ENCODE data around the gene FAM216B. TPM values are rescaled to one million over a fixed set of nuclear protein-coding genes. Genes with fewer than 3 reads are reported as not detected.

FAM216B gene
- total RNA-seq, 1 experiment from 2014 or later = not detected

DNA sequence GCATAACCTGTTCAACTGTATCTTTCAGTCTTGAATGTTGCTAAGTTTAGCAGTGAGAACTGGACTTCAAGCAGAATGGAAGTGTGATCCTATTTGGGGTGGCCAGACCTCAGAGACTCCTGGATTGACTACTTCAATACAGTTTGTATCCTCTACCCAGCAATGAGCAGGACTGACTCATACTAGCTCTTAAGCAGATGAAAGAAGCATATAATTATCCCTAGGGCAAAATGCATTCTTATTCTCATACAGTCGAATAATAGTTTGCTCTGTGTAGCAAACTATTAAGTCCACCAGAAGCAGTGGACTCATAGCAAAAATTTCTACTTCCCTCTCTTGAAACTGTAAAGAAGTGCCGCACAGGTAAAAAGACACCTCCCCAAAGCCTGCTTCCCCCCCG is 46.4 kb upstream of the FAM216B start:
- Histone ChIP-seq H3K9me3 (ENCODE audit: low read depth, low read length, poor library complexity, severe bottlenecking) (no peaks in the 10 kb centered on the region), H3K4me1 (ENCODE audit: insufficient read depth, low read length, poor library complexity, severe bottlenecking) (no peaks in the 10 kb centered on the region), H3K27ac (ENCODE audit: low read depth, low read length, poor library complexity, severe bottlenecking) (no peak overlapping the region), H3K4me3 (ENCODE audit: low read depth, low read length, poor library complexity, severe bottlenecking) (no peak overlapping the region), H3K27me3 (replicated peaks; ENCODE audit: insufficient read depth, low read depth, low read length, poor library complexity) (no peaks in the 10 kb centered on the region), H3K36me3 (ENCODE audit: insufficient read depth, low read length, poor library complexity, severe bottlenecking) (no peaks in the 10 kb centered on the region)
- CTCF ChIA-PET = no interaction called here
- intact Hi-C loops (cut with micrococcal nuclease; ENCODE audit: unreplicated experiment) = no loop called here
- no peak for TF ChIP-seq EZH2 (IDR thresholded peaks at IDR 0.05; ENCODE audit: borderline replicate concordance, low read depth, low read length, poor library complexity, severe bottlenecking)
- TF ChIP-seq, protein P1, sequence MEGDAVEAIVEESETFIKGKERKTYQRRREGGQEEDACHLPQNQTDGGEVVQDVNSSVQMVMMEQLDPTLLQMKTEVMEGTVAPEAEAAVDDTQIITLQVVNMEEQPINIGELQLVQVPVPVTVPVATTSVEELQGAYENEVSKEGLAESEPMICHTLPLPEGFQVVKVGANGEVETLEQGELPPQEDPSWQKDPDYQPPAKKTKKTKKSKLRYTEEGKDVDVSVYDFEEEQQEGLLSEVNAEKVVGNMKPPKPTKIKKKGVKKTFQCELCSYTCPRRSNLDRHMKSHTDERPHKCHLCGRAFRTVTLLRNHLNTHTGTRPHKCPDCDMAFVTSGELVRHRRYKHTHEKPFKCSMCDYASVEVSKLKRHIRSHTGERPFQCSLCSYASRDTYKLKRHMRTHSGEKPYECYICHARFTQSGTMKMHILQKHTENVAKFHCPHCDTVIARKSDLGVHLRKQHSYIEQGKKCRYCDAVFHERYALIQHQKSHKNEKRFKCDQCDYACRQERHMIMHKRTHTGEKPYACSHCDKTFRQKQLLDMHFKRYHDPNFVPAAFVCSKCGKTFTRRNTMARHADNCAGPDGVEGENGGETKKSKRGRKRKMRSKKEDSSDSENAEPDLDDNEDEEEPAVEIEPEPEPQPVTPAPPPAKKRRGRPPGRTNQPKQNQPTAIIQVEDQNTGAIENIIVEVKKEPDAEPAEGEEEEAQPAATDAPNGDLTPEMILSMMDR (conservative IDR thresholded peaks at IDR 0.05; ENCODE audit: low read depth, low read length) = no peak
- POLR2A ChIA-PET (ENCODE audit: low non-redundant PET) = no interaction called here
- no peak for DNase-seq (ENCODE audit: low spot score)
- no TSS peak for BruUV-seq (replicated peaks)

GRCh38 chr13:42740753-42741152 is 40.6 kb upstream of the FAM216B start:
- CTCF ChIA-PET = no interaction called here
- TF ChIP-seq, protein P1 (conservative IDR thresholded peaks at IDR 0.05; ENCODE audit: low read depth, low read length) = no peak
- TF ChIP-seq EZH2 (IDR thresholded peaks at IDR 0.05; ENCODE audit: borderline replicate concordance, low read depth, low read length, poor library complexity, severe bottlenecking) = no peak
- no peaks in the 10 kb centered on the region for H3K27me3 ChIP-seq (replicated peaks; ENCODE audit: insufficient read depth, low read depth, low read length, poor library complexity)

DNA sequence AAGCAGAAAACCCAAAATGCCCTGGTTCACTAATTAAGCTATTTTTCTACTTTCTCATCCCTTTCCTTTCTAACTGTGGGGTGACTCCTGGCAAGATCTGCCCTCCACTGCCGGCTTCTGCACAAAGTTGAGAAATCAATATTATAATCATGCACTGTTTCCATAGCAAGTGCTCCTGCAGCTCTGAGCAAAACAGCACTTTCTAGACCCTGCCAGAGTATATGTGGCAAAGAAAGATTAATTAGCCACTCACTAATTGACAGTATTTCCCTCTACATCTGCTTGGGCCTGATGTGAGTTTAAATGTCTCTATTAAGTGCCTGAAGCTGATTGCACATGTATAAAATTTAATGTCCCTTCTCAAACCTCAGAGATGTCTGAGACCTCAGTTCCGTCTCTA is 39.5 kb upstream of the FAM216B start:
- POLR2A ChIA-PET (ENCODE audit: low non-redundant PET) = no interaction called here
- BruUV-seq (replicated peaks) = no TSS peak

More at GRCh38 chr13:42740753-42741152, 40.6 kb upstream of the FAM216B start:
- no peaks in the 10 kb centered on the region for H3K4me1 ChIP-seq (ENCODE audit: insufficient read depth, low read length, poor library complexity, severe bottlenecking)
- H3K4me3 ChIP-seq (ENCODE audit: low read depth, low read length, poor library complexity, severe bottlenecking) = no peak overlapping the region
- POLR2A ChIA-PET (ENCODE audit: low non-redundant PET) = no interaction called here
- no peaks in the 10 kb centered on the region for H3K36me3 ChIP-seq (ENCODE audit: insufficient read depth, low read length, poor library complexity, severe bottlenecking)
- H3K27ac ChIP-seq (ENCODE audit: low read depth, low read length, poor library complexity, severe bottlenecking) = no peak overlapping the region
- no peaks in the 10 kb centered on the region for H3K9me3 ChIP-seq (ENCODE audit: low read depth, low read length, poor library complexity, severe bottlenecking)
- intact Hi-C loops (cut with micrococcal nuclease; ENCODE audit: unreplicated experiment) = no loop called here
- peak; percentile 52 for DNase-seq (ENCODE audit: low spot score)
- no TSS peak for BruUV-seq (replicated peaks)

More for the DNA sequence above, 39.5 kb upstream of the FAM216B start:
- CTCF ChIA-PET = no interaction called here
- intact Hi-C loops (cut with micrococcal nuclease; ENCODE audit: unreplicated experiment) = no loop called here
- Histone ChIP-seq H3K4me1 (ENCODE audit: insufficient read depth, low read length, poor library complexity, severe bottlenecking) (no peaks in the 10 kb centered on the region), H3K27ac (ENCODE audit: low read depth, low read length, poor library complexity, severe bottlenecking) (no peak overlapping the region), H3K36me3 (ENCODE audit: insufficient read depth, low read length, poor library complexity, severe bottlenecking) (no peaks in the 10 kb centered on the region), H3K27me3 (replicated peaks; ENCODE audit: insufficient read depth, low read depth, low read length, poor library complexity) (no peaks in the 10 kb centered on the region), H3K9me3 (ENCODE audit: low read depth, low read length, poor library complexity, severe bottlenecking) (no peaks in the 10 kb centered on the region), H3K4me3 (ENCODE audit: low read depth, low read length, poor library complexity, severe bottlenecking) (no peak overlapping the region)
- no peak for DNase-seq (ENCODE audit: low spot score)
- TF ChIP-seq, protein P1 (conservative IDR thresholded peaks at IDR 0.05; ENCODE audit: low read depth, low read length) = no peak
- TF ChIP-seq EZH2 (IDR thresholded peaks at IDR 0.05; ENCODE audit: borderline replicate concordance, low read depth, low read length, poor library complexity, severe bottlenecking) = no peak
